GM12878 (cell line): ENCODE results near the gene WWC2. TPM values are rescaled to one million over a fixed set of nuclear protein-coding genes. Genes with fewer than 3 reads are reported as not detected.

Experiments used
- ATAC-seq: fragments of 200-7000 bp; cut with Tn5 transposase; 3 replicates; pipeline ENCODE4 v1.9.1; 2020; ENCODE audit warnings: mild to moderate bottlenecking, moderate library complexity
- BruUV-seq: library from RNA; stranded (reverse); fragments of 400-500 nt; replicated peaks from 2 replicates; lab custom pipeline; 2021; lab: Mats Ljungman, UMichigan
- CTCF ChIA-PET: fragments of 300-600 bp; sonication (Branson Sonifier 250); formaldehyde crosslinking; extraction: SDS; loops from one replicate; lab custom pipeline; 2021; ENCODE audit warnings: inconsistent platforms; lab: Yijun Ruan, JAX
- POLR2A ChIA-PET: fragments of 350-600 bp; formaldehyde crosslinking; extraction: SDS; loops from one replicate; lab custom pipeline; 2021; ENCODE audit warnings: inconsistent platforms; lab: Charles Lee
- RAD21 ChIA-PET: fragments of 300-600 bp; sonication (Branson Sonifier 250); formaldehyde crosslinking; loops from one replicate; lab custom pipeline; 2023; ENCODE audit warnings: antibody characterized with exemption; ENCODE audit not compliant: unreplicated experiment; lab: Charles Lee
- SMC1A ChIA-PET: fragments of 300-600 bp; sonication (Branson Sonifier 250); formaldehyde crosslinking; loops from one replicate; lab custom pipeline; 2023; ENCODE audit not compliant: unreplicated experiment, uncharacterized antibody; lab: Charles Lee
- DNase-seq: peaks from one replicate; pipeline ENCODE4 v3.0.0-alpha.2; 2011; ENCODE audit warnings: low read depth, low spot score
- FAIRE-seq: peaks from 3 replicates; lab custom pipeline; 2011; peaks lifted over from hg19 to GRCh38; lab: Jason Lieb, UNC
- H2AFZ ChIP-seq: 2 replicates; pipeline ENCODE4 v1.6.0; 2011; ENCODE audit warnings: low read depth, low read length, control low read depth; ENCODE audit not compliant: control insufficient read depth
- H3K27ac ChIP-seq: 2 replicates; pipeline ENCODE4 v1.5.1; 2011; ENCODE audit warnings: control low read depth; ENCODE audit not compliant: control insufficient read depth, insufficient read depth
- H3K27me3 ChIP-seq, 2 experiments: replicated peaks in 1 of 2; 2 replicates each; pipeline versions ENCODE4 v1.6.0 to v1.6.1; 2011; ENCODE audit warnings: low read length in 1 of 2; ENCODE audit not compliant: control insufficient read depth in 2 of 2, insufficient read depth in 2 of 2
- H3K36me3 ChIP-seq, 2 experiments: 2 replicates each; pipeline ENCODE4 v1.5.1; 2011; ENCODE audit warnings: low read length in 1 of 2; ENCODE audit not compliant: control insufficient read depth in 2 of 2, insufficient read depth in 2 of 2
- H3K4me1 ChIP-seq: 2 replicates; pipeline ENCODE4 v1.6.1; 2011; ENCODE audit warnings: mild to moderate bottlenecking, low read length, moderate library complexity, mixed read lengths; ENCODE audit not compliant: control insufficient read depth, insufficient read depth
- H3K4me2 ChIP-seq: 2 replicates; pipeline ENCODE4 v1.6.0; 2011; ENCODE audit warnings: control low read depth; ENCODE audit not compliant: control insufficient read depth, insufficient read depth
- H3K4me3 ChIP-seq: fragments of 200-600 bp; sonication (generic); 2 replicates; pipeline ENCODE4 v1.5.1; 2016
- H3K79me2 ChIP-seq: 2 replicates; pipeline ENCODE4 v1.6.0; 2011; ENCODE audit warnings: low read length; ENCODE audit not compliant: control insufficient read depth, insufficient read depth
- H3K9ac ChIP-seq: 2 replicates; pipeline ENCODE4 v1.8.0; 2011; ENCODE audit warnings: low read length, control low read depth, mixed read lengths; ENCODE audit not compliant: control insufficient read depth, insufficient read depth
- H3K9me3 ChIP-seq: replicated peaks from 3 replicates; pipeline ENCODE4 v1.5.1; 2011; ENCODE audit warnings: mild to moderate bottlenecking, low read length; ENCODE audit not compliant: control insufficient read depth, insufficient read depth
- H4K20me1 ChIP-seq: 2 replicates; pipeline ENCODE4 v1.6.0; 2011; ENCODE audit not compliant: control insufficient read depth, insufficient read depth
- ESRRA ChIP-seq: IDR thresholded peaks from 2 replicates; pipeline ENCODE4 v1.6.1; 2012; ENCODE audit warnings: mild to moderate bottlenecking, low read length, improper control_type of control experiment
- EZH2 ChIP-seq: IDR thresholded peaks from 2 replicates; pipeline ENCODE4 v1.6.1; 2012; ENCODE audit warnings: low read depth, mild to moderate bottlenecking, control low read depth, inconsistent platforms, low read length, borderline replicate concordance; ENCODE audit not compliant: control insufficient read depth
- GABPA ChIP-seq: IDR thresholded peaks from 2 replicates; pipeline ENCODE4 v1.6.1; 2014; ENCODE audit warnings: antibody characterized with exemption, low read depth, mild to moderate bottlenecking, inconsistent platforms
- KAT2A ChIP-seq: conservative IDR thresholded peaks from 2 replicates; pipeline ENCODE4 v1.6.1; 2011; ENCODE audit warnings: low read depth, low read length; ENCODE audit not compliant: control insufficient read depth
- NFYB ChIP-seq: IDR thresholded peaks from 2 replicates; pipeline ENCODE4 v1.6.1; 2011; ENCODE audit warnings: low read depth, mild to moderate bottlenecking, low read length, improper control_type of control experiment, moderate library complexity; ENCODE audit not compliant: insufficient read depth
- NRF1 ChIP-seq: conservative IDR thresholded peaks from 2 replicates; pipeline ENCODE4 v1.6.1; 2011; ENCODE audit warnings: mild to moderate bottlenecking, low read depth, low read length, improper control_type of control experiment
- PML ChIP-seq: IDR thresholded peaks from 2 replicates; pipeline ENCODE4 v1.6.1; 2012; ENCODE audit warnings: low read length, inconsistent platforms
- ZBED1 ChIP-seq: IDR thresholded peaks from 2 replicates; pipeline ENCODE4 v1.6.1; 2016; ENCODE audit warnings: borderline replicate concordance
- ZSCAN29 ChIP-seq: fragments of 450-650 bp; IDR thresholded peaks from 2 replicates; pipeline ENCODE4 v1.6.1; 2017; ENCODE audit warnings: mild to moderate bottlenecking, moderate library complexity
- whole genome bisulfite sequencing: methylation state at CpG from one replicate; pipeline ENCODE4 v1.1.6; 2016; ENCODE audit warnings: low lambda C conversion rate; ENCODE audit not compliant: insufficient replicate concordance, insufficient coverage; ENCODE audit errors: missing lambda C conversion rate; 5-methylcytosine and 5-hydroxymethylcytosine counted together
- in situ Hi-C: fragments of 300-500 bp; cut with MboI; formaldehyde crosslinking; loops from 9 replicates; pipeline ENCODE4 v1.14.3; 2018; ENCODE audit warnings: mixed read lengths
- intact Hi-C: fragments of 100-400 bp; cut with micrococcal nuclease; formaldehyde crosslinking; loops from one replicate; pipeline ENCODE4 v1.14.2; 2022; ENCODE audit not compliant: unreplicated experiment
- polyA plus RNA-seq, 11 experiments: library from polyadenylated mRNA; depleted of rRNA in 4 of 11; unstranded in 6 of 11; stranded (reverse) in 5 of 11; fragments of >200 nt; fragmentation: Nextera tagmentation in 4 of 11; fragmentation: Illumina TruSeq in 1 of 11; extraction: Ambion mirVana in 4 of 11; extraction: Trizol in 1 of 11; gene quantifications; 1 replicate in 1 of 11; 2 replicates in 10 of 11; pipeline versions ENCODE4 v1.2.1 to v1.2.3, GENCODE V29; 2011 to 2016; ENCODE audit warnings: inconsistent platforms in 2 of 11, missing spikeins in 2 of 11, low read depth in 1 of 11
- total RNA-seq, 4 experiments: library from RNA; depleted of rRNA in 3 of 4; stranded (reverse); fragments of >200 nt in 3 of 4; fragmentation: Illumina TruSeq in 1 of 4; extraction: Trizol in 1 of 4; gene quantifications; 2 replicates each; pipeline versions ENCODE4 v1.2.1 to v1.2.3, GENCODE V29; 2013 to 2021
- TF ChIP-seq, protein P1 (sequence below): IDR thresholded peaks from 2 replicates; pipeline ENCODE4 v1.6.1; 2011; ENCODE audit warnings: low read depth, mild to moderate bottlenecking, low read length, moderate library complexity, borderline replicate concordance; ENCODE audit errors: extremely low read depth
- TF ChIP-seq, protein P2 (sequence below): fragments of 450-650 bp; IDR thresholded peaks from 2 replicates; pipeline ENCODE4 v1.6.1; 2017; ENCODE audit warnings: low read depth, mild to moderate bottlenecking, moderate library complexity

The WWC2 gene
- total and polyA plus RNA-seq, 10 of the 15 experiments (the other 5 are each of a cell fraction or from before 2014, with no cell fraction given) = 0.02 to 0.72 (median 0.06) TPM; not detected in 3

- no peak overlapping the region for H3K4me3 ChIP-seq
- no peak for DNase-seq
- no peaks in the 10 kb centered on the region for H4K20me1 ChIP-seq
- in situ Hi-C loops = no loop called here
- no peaks in the 10 kb centered on the region for H3K36me3 ChIP-seq
- no peaks in the 10 kb centered on the region for H3K4me1 ChIP-seq
- no peak overlapping the region for H2AFZ ChIP-seq
- intact Hi-C loops = no loop called here
- ChIA-PET RAD21 (no interaction called here), POLR2A (no interaction called here), CTCF (no interaction called here), SMC1A (interaction anchor here (0.6 to 1.5 kb wide), 3 partner anchors 34 to 417 kb away, joined by 3 to 4 read pairs (median 3); no protein-coding TSS in a partner anchor)
- H3K4me2 ChIP-seq = no peak overlapping the region
- H3K9ac ChIP-seq = no peak overlapping the region
- H3K9me3 ChIP-seq = no peaks in the 10 kb centered on the region
- H3K79me2 ChIP-seq = no peaks in the 10 kb centered on the region
- TF ChIP-seq KAT2A = no peak
- TF ChIP-seq GABPA = no peak
- TF ChIP-seq ZSCAN29 = no peak
- no peak for TF ChIP-seq ZBED1
- no peak for TF ChIP-seq PML
- TF ChIP-seq, protein P1, sequence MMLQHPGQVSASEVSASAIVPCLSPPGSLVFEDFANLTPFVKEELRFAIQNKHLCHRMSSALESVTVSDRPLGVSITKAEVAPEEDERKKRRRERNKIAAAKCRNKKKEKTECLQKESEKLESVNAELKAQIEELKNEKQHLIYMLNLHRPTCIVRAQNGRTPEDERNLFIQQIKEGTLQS = no peak
- TF ChIP-seq, protein P2, sequence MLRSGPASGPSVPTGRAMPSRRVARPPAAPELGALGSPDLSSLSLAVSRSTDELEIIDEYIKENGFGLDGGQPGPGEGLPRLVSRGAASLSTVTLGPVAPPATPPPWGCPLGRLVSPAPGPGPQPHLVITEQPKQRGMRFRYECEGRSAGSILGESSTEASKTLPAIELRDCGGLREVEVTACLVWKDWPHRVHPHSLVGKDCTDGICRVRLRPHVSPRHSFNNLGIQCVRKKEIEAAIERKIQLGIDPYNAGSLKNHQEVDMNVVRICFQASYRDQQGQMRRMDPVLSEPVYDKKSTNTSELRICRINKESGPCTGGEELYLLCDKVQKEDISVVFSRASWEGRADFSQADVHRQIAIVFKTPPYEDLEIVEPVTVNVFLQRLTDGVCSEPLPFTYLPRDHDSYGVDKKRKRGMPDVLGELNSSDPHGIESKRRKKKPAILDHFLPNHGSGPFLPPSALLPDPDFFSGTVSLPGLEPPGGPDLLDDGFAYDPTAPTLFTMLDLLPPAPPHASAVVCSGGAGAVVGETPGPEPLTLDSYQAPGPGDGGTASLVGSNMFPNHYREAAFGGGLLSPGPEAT = no peak
- TF ChIP-seq NFYB = no peak
- TF ChIP-seq NRF1 = no peak
- TF ChIP-seq EZH2 = no peak
- no peak for TF ChIP-seq ESRRA
- FAIRE-seq = no peak
- H3K27ac ChIP-seq = no peak overlapping the region
- no TSS peak for BruUV-seq
- H3K27me3 ChIP-seq = no peaks in the 10 kb centered on the region; a peak in 1 of 4 replicates
- WGBS = 69% methylated on average over 2 of the region's 2 CpGs
- no peak for ATAC-seq
Measured at GRCh38 chr4:183129675-183130074, 30.6 kb downstream of the WWC2 start.
